Esophagus muscularis mucosa (tissue), 4 donors: ENCODE results near the gene NALCN.

Source experiments
- EP300 ChIP-seq: sonication (generic); formaldehyde crosslinking; IDR thresholded peaks from one replicate; pipeline ENCODE4 v1.6.1; 2017; ENCODE audit warnings: antibody characterized with exemption
- POLR2A ChIP-seq: fragments of 450-650 bp; IDR thresholded peaks from one replicate; pipeline ENCODE4 v1.6.1; 2017; ENCODE audit warnings: antibody characterized with exemption, moderate library complexity, mild to moderate bottlenecking, low read depth
- POLR2AphosphoS5 ChIP-seq, 2 donors: sonication (generic); formaldehyde crosslinking; IDR thresholded peaks; one replicate each; pipeline ENCODE4 v1.6.1; 2017; ENCODE audit warnings: antibody characterized with exemption in 2 of 2
- TF ChIP-seq, protein P1 (sequence below), 3 experiments: fragments of 200-600 bp in 2 of 3; fragments of 450-650 bp in 1 of 3; sonication (generic) in 2 of 3; IDR thresholded peaks; one replicate each; pipeline ENCODE4 v1.5.1; 2017 to 2019; ENCODE audit warnings: antibody characterized with exemption in 3 of 3, mild to moderate bottlenecking in 2 of 3, moderate library complexity in 1 of 3

DNA sequence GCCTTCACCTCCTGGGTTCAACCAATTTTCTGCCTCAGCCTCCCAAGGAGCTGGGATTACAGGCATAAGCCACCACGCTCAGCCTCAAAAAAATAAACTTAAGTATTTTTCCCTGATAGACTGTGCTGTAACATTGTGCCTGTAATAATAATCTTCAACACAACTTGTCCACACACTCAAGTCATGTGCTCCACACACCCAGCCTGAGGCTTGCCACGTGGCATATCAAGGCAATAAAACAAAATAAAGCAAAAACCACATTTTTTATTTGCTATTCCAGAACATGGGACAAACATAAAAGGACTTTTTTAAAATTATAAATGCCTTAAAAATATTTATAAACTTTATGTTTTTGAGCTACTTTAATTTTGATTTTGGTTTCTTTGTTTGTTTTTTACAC, 115.8 kb downstream of the NALCN start:
- no peak for TF ChIP-seq POLR2A
- TF ChIP-seq, protein P1, sequence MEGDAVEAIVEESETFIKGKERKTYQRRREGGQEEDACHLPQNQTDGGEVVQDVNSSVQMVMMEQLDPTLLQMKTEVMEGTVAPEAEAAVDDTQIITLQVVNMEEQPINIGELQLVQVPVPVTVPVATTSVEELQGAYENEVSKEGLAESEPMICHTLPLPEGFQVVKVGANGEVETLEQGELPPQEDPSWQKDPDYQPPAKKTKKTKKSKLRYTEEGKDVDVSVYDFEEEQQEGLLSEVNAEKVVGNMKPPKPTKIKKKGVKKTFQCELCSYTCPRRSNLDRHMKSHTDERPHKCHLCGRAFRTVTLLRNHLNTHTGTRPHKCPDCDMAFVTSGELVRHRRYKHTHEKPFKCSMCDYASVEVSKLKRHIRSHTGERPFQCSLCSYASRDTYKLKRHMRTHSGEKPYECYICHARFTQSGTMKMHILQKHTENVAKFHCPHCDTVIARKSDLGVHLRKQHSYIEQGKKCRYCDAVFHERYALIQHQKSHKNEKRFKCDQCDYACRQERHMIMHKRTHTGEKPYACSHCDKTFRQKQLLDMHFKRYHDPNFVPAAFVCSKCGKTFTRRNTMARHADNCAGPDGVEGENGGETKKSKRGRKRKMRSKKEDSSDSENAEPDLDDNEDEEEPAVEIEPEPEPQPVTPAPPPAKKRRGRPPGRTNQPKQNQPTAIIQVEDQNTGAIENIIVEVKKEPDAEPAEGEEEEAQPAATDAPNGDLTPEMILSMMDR (IDR thresholded peaks at IDR 0.05), result no peak
- TF ChIP-seq EP300, result no peak
- no peak for TF ChIP-seq POLR2AphosphoS5 (IDR thresholded peaks at IDR 0.05)
